HepG2 (cell line): Measurements from ENCODE around the gene ZNF322. TPM values are rescaled to one million over a fixed set of nuclear protein-coding genes. Genes with fewer than 3 reads are reported as not detected.
A peak's percentile ranks its signal among the peaks of the same experiment; 100 is the strongest.

Experiments used
- ARID2 ChIP-seq: sonication (generic); formaldehyde crosslinking; IDR thresholded peaks from 2 replicates; pipeline ENCODE4 v1.8.1; 2022; ENCODE audit warnings: mild to moderate bottlenecking, missing genetic modification reagents, borderline replicate concordance
- FOSL2 ChIP-seq: sonication (generic); formaldehyde crosslinking; IDR thresholded peaks from 2 replicates; pipeline ENCODE4 v1.4.0; 2020; ENCODE audit warnings: missing genetic modification reagents
- FOXJ3 ChIP-seq: sonication (generic); formaldehyde crosslinking; IDR thresholded peaks from 2 replicates; pipeline ENCODE4 v1.4.0; 2020; ENCODE audit warnings: missing genetic modification reagents, mild to moderate bottlenecking, borderline replicate concordance
- MAFG ChIP-seq: sonication (generic); formaldehyde crosslinking; IDR thresholded peaks from 2 replicates; pipeline ENCODE4 v1.5.1; 2020; ENCODE audit warnings: mild to moderate bottlenecking, missing genetic modification reagents
- PRMT3 ChIP-seq: sonication (generic); formaldehyde crosslinking; IDR thresholded peaks from 2 replicates; pipeline ENCODE4 v1.8.1; 2022; ENCODE audit warnings: low read depth, mild to moderate bottlenecking, moderate library complexity, missing genetic modification reagents, borderline replicate concordance
- ZIK1 ChIP-seq: sonication (generic); formaldehyde crosslinking; IDR thresholded peaks from 2 replicates; pipeline ENCODE4 v1.5.0; 2020; ENCODE audit warnings: mild to moderate bottlenecking, low read depth, missing genetic modification reagents, borderline replicate concordance
- ZMYM2 ChIP-seq: sonication (generic); formaldehyde crosslinking; IDR thresholded peaks from 2 replicates; pipeline ENCODE4 v1.8.0; 2022; ENCODE audit warnings: mild to moderate bottlenecking, missing genetic modification reagents
- ZMYM4 ChIP-seq: sonication (generic); formaldehyde crosslinking; IDR thresholded peaks from 2 replicates; pipeline ENCODE4 v1.8.1; 2023; ENCODE audit warnings: mild to moderate bottlenecking, missing genetic modification reagents
- ZNF234 ChIP-seq: sonication (generic); formaldehyde crosslinking; conservative IDR thresholded peaks from 2 replicates; pipeline ENCODE4 v1.5.1; 2020; ENCODE audit warnings: mild to moderate bottlenecking, missing genetic modification reagents
- ZNF44 ChIP-seq: sonication (generic); formaldehyde crosslinking; IDR thresholded peaks from 2 replicates; pipeline ENCODE4 v1.5.1; 2020; ENCODE audit warnings: mild to moderate bottlenecking, missing genetic modification reagents
- ZNF451 ChIP-seq: sonication (generic); formaldehyde crosslinking; IDR thresholded peaks from 2 replicates; pipeline ENCODE4 v1.5.0; 2020; ENCODE audit warnings: mild to moderate bottlenecking, missing genetic modification reagents
- ZNF75D ChIP-seq: sonication (generic); formaldehyde crosslinking; IDR thresholded peaks from 2 replicates; pipeline ENCODE4 v1.8.1; 2023; ENCODE audit warnings: missing genetic modification reagents, mild to moderate bottlenecking, borderline replicate concordance
- polyA plus RNA-seq, 8 experiments: library from polyadenylated mRNA; depleted of rRNA in 3 of 8; stranded (reverse) in 7 of 8; unstranded in 1 of 8; fragments of >200 nt; fragmentation: Illumina TruSeq in 4 of 8; extraction: Trizol in 4 of 8; gene quantifications; 2 replicates each; pipeline versions ENCODE4 v1.2.1 to v1.2.3, GENCODE V29; 2011 to 2016; ENCODE audit warnings: low read depth in 4 of 8, missing spikeins in 1 of 8, mixed read lengths in 1 of 8; ENCODE audit not compliant: insufficient read depth in 1 of 8
- total RNA-seq, 5 experiments: library from RNA; depleted of rRNA; stranded (reverse); fragments of >200 nt; fragmentation: Illumina TruSeq; extraction: Trizol; gene quantifications; 2 replicates each; pipeline ENCODE4 v1.2.3, GENCODE V29; 2016; ENCODE audit warnings: low read depth in 1 of 5
- TF ChIP-seq, protein P1 (sequence below): IDR thresholded peaks from 2 replicates; pipeline ENCODE4 v1.6.1; 2012; ENCODE audit warnings: low read length, improper control_type of control experiment
- TF ChIP-seq, protein P2 (sequence below): sonication (generic); formaldehyde crosslinking; IDR thresholded peaks from 2 replicates; pipeline ENCODE4 v1.4.0; 2020; ENCODE audit warnings: mild to moderate bottlenecking, missing genetic modification reagents
- TF ChIP-seq, protein P3 (sequence below): sonication (generic); formaldehyde crosslinking; IDR thresholded peaks from 2 replicates; pipeline ENCODE4 v1.5.0; 2020; ENCODE audit warnings: mild to moderate bottlenecking, low read depth, missing genetic modification reagents, borderline replicate concordance
- TF ChIP-seq, protein P4 (sequence below): sonication (generic); formaldehyde crosslinking; IDR thresholded peaks from 2 replicates; pipeline ENCODE4 v1.4.0; 2020; ENCODE audit warnings: missing genetic modification reagents
- TF ChIP-seq, protein P5 (sequence below): sonication (generic); formaldehyde crosslinking; IDR thresholded peaks from 2 replicates; pipeline ENCODE4 v1.5.1; 2020; ENCODE audit warnings: missing genetic modification reagents, mild to moderate bottlenecking, borderline replicate concordance
- TF ChIP-seq, protein P6 (sequence below): sonication (generic); formaldehyde crosslinking; IDR thresholded peaks from 2 replicates; pipeline ENCODE4 v1.4.0; 2020; ENCODE audit warnings: missing genetic modification reagents

The ZNF322 gene
- total and polyA plus RNA-seq, 2 of the 13 experiments (the other 11 are each of a cell fraction or from before 2014, with no cell fraction given) = 8.3 to 22.8 TPM

DNA sequence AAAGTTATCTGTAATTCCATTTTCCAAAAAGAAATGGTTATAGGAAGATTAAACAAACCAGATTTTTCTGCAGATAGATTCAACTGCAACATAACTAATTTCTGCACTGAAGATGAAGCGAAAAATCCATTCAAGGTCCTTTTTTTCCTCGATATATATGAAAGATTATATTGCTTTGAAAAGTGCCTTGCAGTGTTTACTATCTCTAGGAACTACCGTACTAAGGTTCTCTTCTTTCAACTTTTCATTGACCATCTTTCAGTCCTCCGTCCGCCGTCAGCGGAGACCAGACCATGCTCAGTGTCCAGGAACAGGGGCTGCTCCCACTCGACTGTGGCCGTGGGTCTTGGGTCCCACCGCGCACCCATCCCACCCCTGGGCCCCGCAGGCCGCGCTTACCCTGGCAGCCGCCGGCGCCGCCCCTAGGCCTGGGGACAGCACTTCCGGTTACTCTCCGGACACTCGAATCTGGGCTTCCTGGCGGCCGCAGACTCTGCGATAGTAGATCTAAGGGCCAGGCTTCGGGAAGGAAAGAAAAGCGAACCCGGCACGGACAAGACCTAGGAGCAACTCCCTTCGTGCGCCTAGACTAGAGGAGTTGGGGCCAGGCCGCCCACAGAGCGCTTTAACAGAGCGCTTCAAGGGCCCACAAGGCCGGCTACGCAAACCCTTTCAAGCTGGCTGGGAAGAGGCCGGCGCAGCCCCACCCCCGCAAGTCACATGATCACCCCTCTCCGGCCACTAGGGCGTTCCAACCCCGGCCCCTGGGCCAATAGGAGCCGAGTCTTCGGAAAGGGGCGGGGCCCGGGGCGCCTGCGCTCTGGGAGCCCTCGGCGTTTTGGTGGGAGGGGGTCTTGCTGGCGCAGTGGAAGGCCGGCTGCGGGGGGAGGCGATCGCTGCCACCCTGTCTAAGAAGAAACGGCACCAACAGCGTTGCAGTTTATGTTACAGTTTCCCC lies at the start of gene ZNF322 (continued):
- TF ChIP-seq, protein P1, sequence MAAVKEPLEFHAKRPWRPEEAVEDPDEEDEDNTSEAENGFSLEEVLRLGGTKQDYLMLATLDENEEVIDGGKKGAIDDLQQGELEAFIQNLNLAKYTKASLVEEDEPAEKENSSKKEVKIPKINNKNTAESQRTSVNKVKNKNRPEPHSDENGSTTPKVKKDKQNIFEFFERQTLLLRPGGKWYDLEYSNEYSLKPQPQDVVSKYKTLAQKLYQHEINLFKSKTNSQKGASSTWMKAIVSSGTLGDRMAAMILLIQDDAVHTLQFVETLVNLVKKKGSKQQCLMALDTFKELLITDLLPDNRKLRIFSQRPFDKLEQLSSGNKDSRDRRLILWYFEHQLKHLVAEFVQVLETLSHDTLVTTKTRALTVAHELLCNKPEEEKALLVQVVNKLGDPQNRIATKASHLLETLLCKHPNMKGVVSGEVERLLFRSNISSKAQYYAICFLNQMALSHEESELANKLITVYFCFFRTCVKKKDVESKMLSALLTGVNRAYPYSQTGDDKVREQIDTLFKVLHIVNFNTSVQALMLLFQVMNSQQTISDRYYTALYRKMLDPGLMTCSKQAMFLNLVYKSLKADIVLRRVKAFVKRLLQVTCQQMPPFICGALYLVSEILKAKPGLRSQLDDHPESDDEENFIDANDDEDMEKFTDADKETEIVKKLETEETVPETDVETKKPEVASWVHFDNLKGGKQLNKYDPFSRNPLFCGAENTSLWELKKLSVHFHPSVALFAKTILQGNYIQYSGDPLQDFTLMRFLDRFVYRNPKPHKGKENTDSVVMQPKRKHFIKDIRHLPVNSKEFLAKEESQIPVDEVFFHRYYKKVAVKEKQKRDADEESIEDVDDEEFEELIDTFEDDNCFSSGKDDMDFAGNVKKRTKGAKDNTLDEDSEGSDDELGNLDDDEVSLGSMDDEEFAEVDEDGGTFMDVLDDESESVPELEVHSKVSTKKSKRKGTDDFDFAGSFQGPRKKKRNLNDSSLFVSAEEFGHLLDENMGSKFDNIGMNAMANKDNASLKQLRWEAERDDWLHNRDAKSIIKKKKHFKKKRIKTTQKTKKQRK = no peak
- TF ChIP-seq MAFG (no peak), ZNF234 (CRISPR knock-in tag) (no peak), PRMT3 (CRISPR knock-in tag) (no peak), ZNF44 (CRISPR knock-in tag) (peak; percentile 46; the same call in 1 of the 2 replicates), FOSL2 (CRISPR knock-in tag) (no peak), ZMYM2 (no peak), ZNF451 (no peak), ARID2 (CRISPR knock-in tag) (peak; percentile 43; the same call in 1 of the 2 replicates), ZNF75D (CRISPR knock-in tag) (no peak), ZIK1 (CRISPR knock-in tag) (no peak; the same call in 1 of the 2 replicates), FOXJ3 (peak; percentile 46; the same call in 1 of the 2 replicates), ZMYM4 (peak; percentile 96)
- TF ChIP-seq, protein P2, sequence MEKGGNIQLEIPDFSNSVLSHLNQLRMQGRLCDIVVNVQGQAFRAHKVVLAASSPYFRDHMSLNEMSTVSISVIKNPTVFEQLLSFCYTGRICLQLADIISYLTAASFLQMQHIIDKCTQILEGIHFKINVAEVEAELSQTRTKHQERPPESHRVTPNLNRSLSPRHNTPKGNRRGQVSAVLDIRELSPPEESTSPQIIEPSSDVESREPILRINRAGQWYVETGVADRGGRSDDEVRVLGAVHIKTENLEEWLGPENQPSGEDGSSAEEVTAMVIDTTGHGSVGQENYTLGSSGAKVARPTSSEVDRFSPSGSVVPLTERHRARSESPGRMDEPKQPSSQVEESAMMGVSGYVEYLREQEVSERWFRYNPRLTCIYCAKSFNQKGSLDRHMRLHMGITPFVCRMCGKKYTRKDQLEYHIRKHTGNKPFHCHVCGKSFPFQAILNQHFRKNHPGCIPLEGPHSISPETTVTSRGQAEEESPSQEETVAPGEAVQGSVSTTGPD = no peak; the same call in 1 of the 2 replicates
- TF ChIP-seq, protein P3, sequence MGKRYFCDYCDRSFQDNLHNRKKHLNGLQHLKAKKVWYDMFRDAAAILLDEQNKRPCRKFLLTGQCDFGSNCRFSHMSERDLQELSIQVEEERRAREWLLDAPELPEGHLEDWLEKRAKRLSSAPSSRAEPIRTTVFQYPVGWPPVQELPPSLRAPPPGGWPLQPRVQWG (CRISPR knock-in tag) = no peak
- TF ChIP-seq, protein P4, sequence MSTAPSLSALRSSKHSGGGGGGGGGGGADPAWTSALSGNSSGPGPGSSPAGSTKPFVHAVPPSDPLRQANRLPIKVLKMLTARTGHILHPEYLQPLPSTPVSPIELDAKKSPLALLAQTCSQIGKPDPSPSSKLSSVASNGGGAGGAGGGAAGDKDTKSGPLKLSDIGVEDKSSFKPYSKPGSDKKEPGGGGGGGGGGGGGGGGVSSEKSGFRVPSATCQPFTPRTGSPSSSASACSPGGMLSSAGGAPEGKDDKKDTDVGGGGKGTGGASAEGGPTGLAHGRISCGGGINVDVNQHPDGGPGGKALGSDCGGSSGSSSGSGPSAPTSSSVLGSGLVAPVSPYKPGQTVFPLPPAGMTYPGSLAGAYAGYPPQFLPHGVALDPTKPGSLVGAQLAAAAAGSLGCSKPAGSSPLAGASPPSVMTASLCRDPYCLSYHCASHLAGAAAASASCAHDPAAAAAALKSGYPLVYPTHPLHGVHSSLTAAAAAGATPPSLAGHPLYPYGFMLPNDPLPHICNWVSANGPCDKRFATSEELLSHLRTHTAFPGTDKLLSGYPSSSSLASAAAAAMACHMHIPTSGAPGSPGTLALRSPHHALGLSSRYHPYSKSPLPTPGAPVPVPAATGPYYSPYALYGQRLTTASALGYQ (CRISPR knock-in tag) = peak; percentile 50; the same call in 1 of the 2 replicates
- TF ChIP-seq, protein P5, sequence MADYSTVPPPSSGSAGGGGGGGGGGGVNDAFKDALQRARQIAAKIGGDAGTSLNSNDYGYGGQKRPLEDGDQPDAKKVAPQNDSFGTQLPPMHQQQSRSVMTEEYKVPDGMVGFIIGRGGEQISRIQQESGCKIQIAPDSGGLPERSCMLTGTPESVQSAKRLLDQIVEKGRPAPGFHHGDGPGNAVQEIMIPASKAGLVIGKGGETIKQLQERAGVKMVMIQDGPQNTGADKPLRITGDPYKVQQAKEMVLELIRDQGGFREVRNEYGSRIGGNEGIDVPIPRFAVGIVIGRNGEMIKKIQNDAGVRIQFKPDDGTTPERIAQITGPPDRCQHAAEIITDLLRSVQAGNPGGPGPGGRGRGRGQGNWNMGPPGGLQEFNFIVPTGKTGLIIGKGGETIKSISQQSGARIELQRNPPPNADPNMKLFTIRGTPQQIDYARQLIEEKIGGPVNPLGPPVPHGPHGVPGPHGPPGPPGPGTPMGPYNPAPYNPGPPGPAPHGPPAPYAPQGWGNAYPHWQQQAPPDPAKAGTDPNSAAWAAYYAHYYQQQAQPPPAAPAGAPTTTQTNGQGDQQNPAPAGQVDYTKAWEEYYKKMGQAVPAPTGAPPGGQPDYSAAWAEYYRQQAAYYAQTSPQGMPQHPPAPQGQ (CRISPR knock-in tag) = no peak
- TF ChIP-seq, protein P6, sequence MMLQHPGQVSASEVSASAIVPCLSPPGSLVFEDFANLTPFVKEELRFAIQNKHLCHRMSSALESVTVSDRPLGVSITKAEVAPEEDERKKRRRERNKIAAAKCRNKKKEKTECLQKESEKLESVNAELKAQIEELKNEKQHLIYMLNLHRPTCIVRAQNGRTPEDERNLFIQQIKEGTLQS (CRISPR knock-in tag) = no peak
